SK-N-SH (cell line): ENCODE measurements around the gene PTPN14. TPM values are rescaled to one million over a fixed set of nuclear protein-coding genes. Genes with fewer than 3 reads are reported as not detected.

Experiments
- CTCF ChIA-PET: fragments of 300-600, 350-600 bp; formaldehyde crosslinking; extraction: SDS; loops from one replicate; lab custom pipeline; 2021; lab: Yijun Ruan, JAX
- POLR2A ChIA-PET: fragments of 350-600 bp; sonication (Branson Sonifier 250); formaldehyde crosslinking; extraction: SDS; loops from one replicate; lab custom pipeline; 2020; ENCODE audit warnings: antibody characterized with exemption, inconsistent platforms; lab: Yijun Ruan, JAX
- DNase-seq: peaks from one replicate; pipeline ENCODE4 v3.0.0; 2012
- H2AFZ ChIP-seq: fragments of 200-600 bp; sonication (generic); 2 replicates; pipeline ENCODE4 v1.8.1; 2016; ENCODE audit warnings: antibody characterized with exemption, mild to moderate bottlenecking, low read depth
- H3F3A ChIP-seq: fragments of 200-600 bp; sonication (generic); replicated peaks from 2 replicates; pipeline ENCODE3; 2016; ENCODE audit warnings: antibody characterized with exemption, mild to moderate bottlenecking; ENCODE audit not compliant: insufficient read depth
- H3K27ac ChIP-seq, 2 experiments: fragments of 200-500 bp in 1 of 2; fragments of 200-600 bp in 1 of 2; sonication (Bioruptor generic) in 1 of 2; sonication (generic), shearing (Covaris generic) in 1 of 2; 2 replicates each; pipeline versions ENCODE4 v1.5.1 to v1.6.1; 2014 to 2016; ENCODE audit warnings: low read depth in 2 of 2, inconsistent platforms in 1 of 2, low read length in 1 of 2, mild to moderate bottlenecking in 1 of 2, mixed read lengths in 1 of 2
- H3K27me3 ChIP-seq: fragments of 200-600 bp; sonication (generic), shearing (Covaris generic); 2 replicates; pipeline ENCODE4 v1.6.1; 2016; ENCODE audit warnings: mixed run types; ENCODE audit not compliant: insufficient read depth
- H3K36me3 ChIP-seq, 2 experiments: fragments of 200-500 bp in 1 of 2; fragments of 200-600 bp in 1 of 2; sonication (Bioruptor generic) in 1 of 2; sonication (generic) in 1 of 2; replicated peaks in 1 of 2; 2 replicates each; pipeline versions ENCODE3 to v1.5.1; 2014 to 2016; ENCODE audit warnings: low read length in 1 of 2, mild to moderate bottlenecking in 1 of 2; ENCODE audit not compliant: insufficient read depth in 2 of 2, control insufficient read depth in 1 of 2
- H3K4me1 ChIP-seq, 2 experiments: fragments of 200-500 bp in 1 of 2; fragments of 200-600 bp in 1 of 2; sonication (Bioruptor generic) in 1 of 2; sonication (generic), shearing (Covaris generic) in 1 of 2; 2 replicates each; pipeline versions ENCODE4 v1.5.1 to v1.6.1; 2014 to 2016; ENCODE audit warnings: low read depth in 1 of 2, low read length in 1 of 2, mixed run types in 1 of 2; ENCODE audit not compliant: insufficient read depth in 2 of 2, control insufficient read depth in 1 of 2
- H3K4me2 ChIP-seq: fragments of 200-600 bp; sonication (generic), shearing (Covaris generic); 2 replicates; pipeline ENCODE4 v1.6.1; 2017; ENCODE audit warnings: mixed run types
- H3K4me3 ChIP-seq, 2 experiments: fragments of 200-500 bp in 1 of 2; fragments of 200-600 bp in 1 of 2; sonication (Bioruptor generic) in 1 of 2; sonication (generic), shearing (Covaris generic) in 1 of 2; 2 replicates each; pipeline versions ENCODE4 v1.5.1 to v1.8.1; 2014 to 2016; ENCODE audit warnings: low read depth in 2 of 2, inconsistent platforms in 1 of 2, low read length in 1 of 2, mild to moderate bottlenecking in 1 of 2, mixed read lengths in 1 of 2, moderate library complexity in 1 of 2
- H3K79me2 ChIP-seq: fragments of 200-600 bp; sonication (generic); 2 replicates; pipeline ENCODE4 v1.8.1; 2017; ENCODE audit warnings: mild to moderate bottlenecking; ENCODE audit not compliant: insufficient read depth
- H3K9ac ChIP-seq: fragments of 200-600 bp; sonication (generic); 2 replicates; pipeline ENCODE4 v1.6.1; 2017; ENCODE audit warnings: mixed run types
- H3K9me2 ChIP-seq: fragments of 200-600 bp; sonication (generic); 2 replicates; pipeline ENCODE4 v1.6.1; 2017; ENCODE audit warnings: mixed run types
- H3K9me3 ChIP-seq: fragments of 200-600 bp; sonication (generic); 2 replicates; pipeline ENCODE4 v1.6.1; 2017; ENCODE audit warnings: mixed run types, mild to moderate bottlenecking, moderate library complexity
- H4K20me1 ChIP-seq: fragments of 200-600 bp; sonication (generic); 2 replicates; pipeline ENCODE4 v1.6.1; 2017; ENCODE audit warnings: mild to moderate bottlenecking, mixed run types; ENCODE audit not compliant: insufficient read depth
- EP300 ChIP-seq, 2 experiments: IDR thresholded peaks; 2 replicates each; pipeline versions ENCODE4 v1.4.0 to v1.6.1; 2012; ENCODE audit warnings: borderline replicate concordance in 1 of 2, low read depth in 1 of 2, low read length in 1 of 2
- EZH2phosphoT487 ChIP-seq: fragments of 200-600 bp; sonication (generic); IDR thresholded peaks from 2 replicates; pipeline ENCODE4 v1.6.1; 2017; ENCODE audit warnings: low read depth, mixed run types, mild to moderate bottlenecking, antibody characterized with exemption, moderate library complexity, borderline replicate concordance
- FOXM1 ChIP-seq: IDR thresholded peaks from 2 replicates; pipeline ENCODE4 v1.4.0; 2012; ENCODE audit warnings: low read depth, mild to moderate bottlenecking
- GATA2 ChIP-seq: sonication (generic); formaldehyde crosslinking; IDR thresholded peaks from 2 replicates; pipeline ENCODE4 v1.5.0; 2020; ENCODE audit warnings: mild to moderate bottlenecking, missing genetic modification reagents
- MAX ChIP-seq: IDR thresholded peaks from 2 replicates; pipeline ENCODE4 v1.4.0; 2012; ENCODE audit warnings: low read depth
- MEF2A ChIP-seq: IDR thresholded peaks from 2 replicates; pipeline ENCODE4 v1.4.0; 2012; ENCODE audit warnings: low read depth, borderline replicate concordance
- MXI1 ChIP-seq: IDR thresholded peaks from 2 replicates; pipeline ENCODE4 v1.6.1; 2012; ENCODE audit warnings: mild to moderate bottlenecking, low read depth, low read length, improper control_type of control experiment
- NFIC ChIP-seq: IDR thresholded peaks from 2 replicates; pipeline ENCODE4 v1.4.0; 2012; ENCODE audit warnings: borderline replicate concordance
- POLR2AphosphoS5 ChIP-seq: IDR thresholded peaks from 2 replicates; pipeline ENCODE4 v1.6.1; 2012; ENCODE audit warnings: low read depth, low read length
- RCOR1 ChIP-seq: fragments of 150-350 bp; IDR thresholded peaks from 2 replicates; pipeline ENCODE4 v1.6.1; 2017; ENCODE audit warnings: antibody characterized with exemption, low read length
- RFX5 ChIP-seq: IDR thresholded peaks from 2 replicates; pipeline ENCODE4 v1.6.1; 2012; ENCODE audit warnings: mild to moderate bottlenecking, improper control_type of control experiment, low read length
- RXRA ChIP-seq: IDR thresholded peaks from 2 replicates; pipeline ENCODE4 v1.4.0; 2012; ENCODE audit warnings: low read depth, mild to moderate bottlenecking, borderline replicate concordance
- SMC3 ChIP-seq: IDR thresholded peaks from 2 replicates; pipeline ENCODE4 v1.6.1; 2012; ENCODE audit warnings: low read depth, low read length, improper control_type of control experiment
- TAF1 ChIP-seq: IDR thresholded peaks from 2 replicates; pipeline ENCODE4 v1.6.1; 2012; ENCODE audit warnings: low read depth, mild to moderate bottlenecking, low read length, moderate library complexity, borderline replicate concordance
- TEAD4 ChIP-seq: IDR thresholded peaks from 2 replicates; pipeline ENCODE4 v1.4.0; 2012; ENCODE audit warnings: mild to moderate bottlenecking, borderline replicate concordance; ENCODE audit not compliant: insufficient read depth
- ZBTB33 ChIP-seq: IDR thresholded peaks from 2 replicates; pipeline ENCODE4 v1.4.0; 2012; ENCODE audit warnings: low read depth, borderline replicate concordance
- WGBS: methylation state at CpG from one replicate; pipeline ENCODE4 v1.1.6; 2017; ENCODE audit warnings: low lambda C conversion rate; 5-methylcytosine and 5-hydroxymethylcytosine counted together
- polyA plus RNA-seq, 3 experiments: library from polyadenylated mRNA; depleted of rRNA; stranded (reverse); fragments of >200 nt; gene quantifications; 2 replicates each; pipeline ENCODE4 v1.2.3, GENCODE V29; 2012
- TF ChIP-seq, protein P1 (sequence below): IDR thresholded peaks from 2 replicates; pipeline ENCODE4 v1.6.1; 2012; ENCODE audit warnings: mild to moderate bottlenecking, low read depth, low read length, moderate library complexity

Gene PTPN14
- polyA plus RNA-seq, 1 of the 3 experiments (the other 2 are of a cell fraction) = 12.8 TPM

DNA sequence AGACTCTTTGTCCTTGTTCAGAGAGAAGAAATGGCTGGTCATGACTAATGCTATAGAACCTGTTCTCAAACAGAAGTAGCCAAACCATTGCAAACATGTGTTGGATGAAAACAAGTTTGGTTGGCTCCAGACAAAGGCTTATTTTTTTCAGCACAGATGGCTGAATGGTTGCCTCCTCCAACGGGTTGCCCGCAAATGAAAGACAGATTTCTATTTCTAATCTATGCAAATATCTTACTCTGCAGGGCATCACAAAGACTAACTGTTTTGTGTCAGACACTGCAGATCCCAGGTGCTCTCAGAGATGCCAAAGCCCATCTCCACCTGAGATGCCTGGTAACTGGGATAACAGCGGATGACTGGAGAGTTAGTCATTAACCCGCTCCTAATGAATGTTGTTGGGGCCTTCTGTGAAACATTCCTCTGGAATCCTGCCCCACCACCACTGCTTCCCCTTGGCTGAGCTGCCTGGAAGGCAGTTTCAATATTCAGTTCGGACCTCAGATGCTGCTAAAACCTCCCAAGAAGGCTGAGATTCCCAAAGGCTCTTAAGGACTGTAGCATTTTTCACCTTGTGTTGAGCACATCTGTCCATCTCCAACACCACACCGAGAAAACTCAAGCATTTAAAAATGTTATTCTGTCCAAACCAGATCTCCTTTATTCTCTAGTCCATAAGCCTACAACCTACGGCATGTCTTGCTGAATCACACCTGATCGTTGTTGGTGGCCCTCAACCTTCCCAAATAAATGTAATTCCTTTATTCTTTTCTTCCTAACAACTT is 104.4 kb downstream of the PTPN14 start (continued):
- TF ChIP-seq, protein P1, sequence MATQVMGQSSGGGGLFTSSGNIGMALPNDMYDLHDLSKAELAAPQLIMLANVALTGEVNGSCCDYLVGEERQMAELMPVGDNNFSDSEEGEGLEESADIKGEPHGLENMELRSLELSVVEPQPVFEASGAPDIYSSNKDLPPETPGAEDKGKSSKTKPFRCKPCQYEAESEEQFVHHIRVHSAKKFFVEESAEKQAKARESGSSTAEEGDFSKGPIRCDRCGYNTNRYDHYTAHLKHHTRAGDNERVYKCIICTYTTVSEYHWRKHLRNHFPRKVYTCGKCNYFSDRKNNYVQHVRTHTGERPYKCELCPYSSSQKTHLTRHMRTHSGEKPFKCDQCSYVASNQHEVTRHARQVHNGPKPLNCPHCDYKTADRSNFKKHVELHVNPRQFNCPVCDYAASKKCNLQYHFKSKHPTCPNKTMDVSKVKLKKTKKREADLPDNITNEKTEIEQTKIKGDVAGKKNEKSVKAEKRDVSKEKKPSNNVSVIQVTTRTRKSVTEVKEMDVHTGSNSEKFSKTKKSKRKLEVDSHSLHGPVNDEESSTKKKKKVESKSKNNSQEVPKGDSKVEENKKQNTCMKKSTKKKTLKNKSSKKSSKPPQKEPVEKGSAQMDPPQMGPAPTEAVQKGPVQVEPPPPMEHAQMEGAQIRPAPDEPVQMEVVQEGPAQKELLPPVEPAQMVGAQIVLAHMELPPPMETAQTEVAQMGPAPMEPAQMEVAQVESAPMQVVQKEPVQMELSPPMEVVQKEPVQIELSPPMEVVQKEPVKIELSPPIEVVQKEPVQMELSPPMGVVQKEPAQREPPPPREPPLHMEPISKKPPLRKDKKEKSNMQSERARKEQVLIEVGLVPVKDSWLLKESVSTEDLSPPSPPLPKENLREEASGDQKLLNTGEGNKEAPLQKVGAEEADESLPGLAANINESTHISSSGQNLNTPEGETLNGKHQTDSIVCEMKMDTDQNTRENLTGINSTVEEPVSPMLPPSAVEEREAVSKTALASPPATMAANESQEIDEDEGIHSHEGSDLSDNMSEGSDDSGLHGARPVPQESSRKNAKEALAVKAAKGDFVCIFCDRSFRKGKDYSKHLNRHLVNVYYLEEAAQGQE = peak; percentile 66
- TF ChIP-seq EZH2phosphoT487 (no peak), ZBTB33 (peak; percentile 82; the same call in 1 of the 2 replicates), SMC3 (no peak), MEF2A (no peak)

GRCh38 chr1:214445831-214446614 is 105.4 kb downstream of the PTPN14 start:
- Histone ChIP-seq H3K4me3 (peak overlapping the region in 1 of 2 experiments; percentile 30; a peak in 1 of 4 replicates), H3K36me3 (peaks cover 0 to 23% of the 10 kb centered on the region in 2 experiments), H4K20me1 (no peaks in the 10 kb centered on the region; the same call in 1 of the 2 replicates), H3K9ac (peak overlapping the region; percentile 74), H3K4me2 (peak overlapping the region; percentile 85), H3K27me3 (no peaks in the 10 kb centered on the region), H3K9me2 (no peaks in the 10 kb centered on the region), H3K9me3 (no peaks in the 10 kb centered on the region), H3K27ac (peak overlapping the region; percentile 92 to 97; a peak in 3 of 4 replicates), H3K79me2 (peaks cover 72% of the 10 kb centered on the region), H3F3A (peaks cover 49% of the 10 kb centered on the region), H3K4me1 (peaks cover 20 to 60% of the 10 kb centered on the region in 2 experiments), H2AFZ (no peak overlapping the region)
- DNase-seq = no peak
- WGBS = 14% methylated on average over 2 of the region's 2 CpGs
- CTCF ChIA-PET = no interaction called here
- POLR2A ChIA-PET = no interaction called here
- TF ChIP-seq MAX (peak; percentile 59; the same call in 1 of the 2 replicates), TEAD4 (peak; percentile 84), MEF2A (peak; percentile 34; the same call in 1 of the 2 replicates), TAF1 (no peak), RXRA (peak; percentile 44; the same call in 1 of the 2 replicates), POLR2AphosphoS5 (peak; percentile 84), MXI1 (no peak), SMC3 (no peak), RCOR1 (no peak), FOXM1 (peak; percentile 73; the same call in 1 of the 2 replicates), RFX5 (no peak), EZH2phosphoT487 (no peak), EP300 (IDR thresholded peaks at IDR 0.05; ENCODE audit: borderline replicate concordance in 1 of 2, low read depth in 1 of 2, low read length in 1 of 2) (peak in 1 of 2 experiments; percentile 91; a peak in 2 of 4 replicates), NFIC (peak; percentile 71), ZBTB33 (no peak), GATA2 (CRISPR knock-in tag) (no peak)
